ENCODE results near the gene NPY.

GRCh38 chr7:24334012-24334411 is 50.0 kb downstream of the NPY start:
- TF ChIP-seq CTCF (conservative IDR thresholded peaks at IDR 0.05) (no peak), ZFX (IDR thresholded peaks at IDR 0.05) (no peak)
